K562 (cell line): Measurements from ENCODE around the gene ECSCR. TPM values are rescaled to one million over a fixed set of nuclear protein-coding genes. Genes with fewer than 3 reads are reported as not detected.

Experiments used
- BACH1 ChIP-seq: fragments of 200-800 bp; sonication (Bioruptor generic); IDR thresholded peaks from 2 replicates; pipeline ENCODE4 v1.6.1; 2016; ENCODE audit warnings: missing genetic modification characterization, missing compliant biosample characterization
- C11orf30 ChIP-seq: fragments of 450-650 bp; IDR thresholded peaks from 2 replicates; pipeline ENCODE4 v1.6.1; 2016; ENCODE audit warnings: low read depth, mild to moderate bottlenecking
- CEBPB ChIP-seq: fragments of 450-650 bp; IDR thresholded peaks from 2 replicates; pipeline ENCODE4 v1.6.1; 2016; ENCODE audit warnings: missing genetic modification characterization, missing compliant biosample characterization
- GATA2 ChIP-seq: sonication (generic); formaldehyde crosslinking; IDR thresholded peaks from 2 replicates; pipeline ENCODE4 v1.4.0; 2020; ENCODE audit warnings: mild to moderate bottlenecking, missing genetic modification reagents
- HDGF ChIP-seq: fragments of 450-650 bp; IDR thresholded peaks from 2 replicates; pipeline ENCODE4 v1.6.1; 2016
- HMG20B ChIP-seq: fragments of 250-450 bp; sonication (Bioruptor Pico); IDR thresholded peaks from 2 replicates; pipeline ENCODE4 v1.5.0; 2021; ENCODE audit warnings: mild to moderate bottlenecking
- MAX ChIP-seq: sonication (generic); formaldehyde crosslinking; IDR thresholded peaks from 2 replicates; pipeline ENCODE4 v1.9.0; 2022; ENCODE audit warnings: mild to moderate bottlenecking, missing genetic modification reagents
- RB1 ChIP-seq: fragments of 450-650 bp; IDR thresholded peaks from 2 replicates; pipeline ENCODE4 v1.6.1; 2017; ENCODE audit warnings: low read depth, mild to moderate bottlenecking
- REST ChIP-seq, 2 experiments: fragments of 450-650 bp; formaldehyde crosslinking in 1 of 2; IDR thresholded peaks; 2 replicates each; pipeline versions ENCODE4 v1.4.0 to v1.6.1; 2014 to 2020; ENCODE audit warnings: mild to moderate bottlenecking in 2 of 2, borderline replicate concordance in 1 of 2, low read depth in 1 of 2
- SMAD4 ChIP-seq: fragments of 250-450 bp; sonication (Bioruptor Pico); conservative IDR thresholded peaks from 2 replicates; pipeline ENCODE4 v1.8.0; 2021; ENCODE audit warnings: inconsistent platforms, mild to moderate bottlenecking, moderate library complexity
- SRF ChIP-seq, 2 experiments: fragments of 250-450, 450-650 bp in 1 of 2; sonication (Bioruptor Pico) in 1 of 2; sonication (generic) in 1 of 2; formaldehyde crosslinking; IDR thresholded peaks; 2 replicates each; pipeline versions ENCODE4 v1.5.0 to v1.5.1; 2020 to 2022; ENCODE audit warnings: mild to moderate bottlenecking in 1 of 2, missing genetic modification reagents in 1 of 2
- XRCC3 ChIP-seq: fragments of 450-650 bp; IDR thresholded peaks from 2 replicates; pipeline ENCODE4 v1.6.1; 2017; ENCODE audit warnings: mild to moderate bottlenecking, moderate library complexity
- ZBTB7A ChIP-seq: IDR thresholded peaks from 2 replicates; pipeline ENCODE4 v1.6.1; 2011; ENCODE audit warnings: low read depth, mild to moderate bottlenecking, low read length, moderate library complexity, borderline replicate concordance; ENCODE audit not compliant: control insufficient read depth
- ZNF165 ChIP-seq: fragments of 250-450 bp; sonication (Bioruptor Pico); IDR thresholded peaks from 2 replicates; pipeline ENCODE4 v1.4.0; 2020; ENCODE audit warnings: borderline replicate concordance
- ZNF57 ChIP-seq: fragments of 450-650 bp; formaldehyde crosslinking; IDR thresholded peaks from 2 replicates; pipeline ENCODE4 v1.4.0; 2020; ENCODE audit warnings: mild to moderate bottlenecking, moderate library complexity
- polyA plus RNA-seq, 8 experiments: library from polyadenylated mRNA; depleted of rRNA in 4 of 8; stranded (reverse) in 5 of 8; unstranded in 3 of 8; fragments of >200 nt; fragmentation: Nextera tagmentation in 2 of 8; fragmentation: Illumina TruSeq in 1 of 8; extraction: Ambion mirVana in 2 of 8; extraction: Trizol in 1 of 8; gene quantifications; 2 replicates each; pipeline versions ENCODE4 v1.2.1 to v1.2.3, GENCODE V29; 2011 to 2014; ENCODE audit warnings: inconsistent platforms in 1 of 8, missing spikeins in 1 of 8
- total RNA-seq, 7 experiments: library from RNA; depleted of rRNA in 6 of 7; stranded (reverse); fragments of >200 nt in 6 of 7; fragmentation: Illumina TruSeq in 2 of 7; extraction: Trizol in 2 of 7; gene quantifications; 2 replicates each; pipeline versions ENCODE4 v1.2.1 to v1.2.3, GENCODE V29; 2011 to 2021; ENCODE audit warnings: low replicate concordance in 1 of 7
- TF ChIP-seq, protein P1 (sequence below): fragments of 250-450 bp; sonication (Bioruptor Pico); IDR thresholded peaks from 2 replicates; pipeline ENCODE4 v1.4.0; 2020; ENCODE audit warnings: mild to moderate bottlenecking, moderate library complexity, borderline replicate concordance

The ECSCR gene
- total and polyA plus RNA-seq, 9 of the 15 experiments (the other 6 are each of a cell fraction or from before 2014, with no cell fraction given): 0.10 to 0.25 (median 0.13) TPM; not detected in 6

DNA sequence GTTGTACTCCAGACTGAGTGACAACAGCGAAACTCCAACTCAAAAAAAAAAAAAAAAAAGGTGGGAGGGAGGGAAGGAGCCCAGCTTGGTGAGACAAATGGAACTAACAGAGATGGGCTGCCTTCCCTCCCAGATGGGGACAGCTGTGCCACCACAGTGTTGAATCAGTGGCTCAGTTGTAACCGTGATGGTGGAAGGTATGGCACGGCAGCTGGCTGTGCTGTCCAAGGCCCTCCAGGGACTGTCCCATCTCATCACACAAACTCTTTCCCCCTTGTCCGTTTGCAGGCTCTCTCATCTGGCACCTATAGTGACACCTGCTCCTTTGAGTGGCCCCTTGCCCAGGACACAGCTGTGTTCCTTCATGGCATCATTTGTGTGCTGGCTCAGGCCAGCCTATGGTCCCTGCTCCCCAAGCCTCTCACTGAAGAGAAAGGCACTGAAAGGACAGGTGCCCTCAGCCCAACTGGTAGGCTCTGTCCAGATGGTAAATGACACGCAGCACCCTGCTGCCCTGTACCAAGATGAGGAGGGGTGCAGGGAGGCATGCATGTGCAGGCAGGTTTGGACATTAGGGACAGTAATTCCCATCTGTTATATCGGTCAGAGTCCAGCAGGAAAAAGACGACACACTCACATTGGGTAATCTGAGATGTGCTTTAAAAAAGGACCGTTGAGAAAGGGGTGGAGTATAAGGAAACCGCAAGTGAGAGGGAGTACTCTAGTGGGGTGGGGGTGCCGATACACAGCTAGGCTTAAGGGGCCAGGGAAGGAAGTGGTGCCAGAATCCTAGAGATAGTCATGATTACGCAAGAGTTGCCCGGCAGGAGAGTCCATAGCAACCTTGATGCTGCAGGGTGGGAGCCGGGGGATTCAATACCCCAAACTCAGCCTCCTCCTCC lies 12.6 kb upstream of the ECSCR start (continued):
- TF ChIP-seq REST (IDR thresholded peaks at IDR 0.05; ENCODE audit: borderline replicate concordance): no peak; the same call in 1 of the 2 replicates
- TF ChIP-seq REST (CRISPR knock-in tag; IDR thresholded peaks at IDR 0.05; ENCODE audit: low read depth): no peak
- no peak for TF ChIP-seq RB1
- no peak for TF ChIP-seq XRCC3
- 0 out of 2 replicates have a peak, but pooled peaks have one; percentile 58 for TF ChIP-seq ZNF57 (CRISPR knock-in tag)
- TF ChIP-seq C11orf30: no peak
- TF ChIP-seq MAX (CRISPR knock-in tag): peak; percentile 58; the same call in 1 of the 2 replicates
- TF ChIP-seq SRF (CRISPR knock-in tag; IDR thresholded peaks at IDR 0.05): 0 out of 4 replicates have a peak, but pooled peaks of 1 of the 2 experiments have one; percentile 28
- TF ChIP-seq BACH1 (tag): peak; percentile 18; the same call in 1 of the 2 replicates
- TF ChIP-seq SMAD4 (CRISPR knock-in tag): no peak; the same call in 1 of the 2 replicates
- peak; percentile 51; the same call in 1 of the 2 replicates for TF ChIP-seq ZNF165 (CRISPR knock-in tag)
- TF ChIP-seq CEBPB (tag): peak; percentile 100
- TF ChIP-seq ZBTB7A: peak; percentile 86
- TF ChIP-seq HDGF: peak; percentile 88
- TF ChIP-seq GATA2: peak; percentile 22; the same call in 1 of the 2 replicates
- TF ChIP-seq HMG20B (CRISPR knock-in tag): no peak
- TF ChIP-seq, protein P1, sequence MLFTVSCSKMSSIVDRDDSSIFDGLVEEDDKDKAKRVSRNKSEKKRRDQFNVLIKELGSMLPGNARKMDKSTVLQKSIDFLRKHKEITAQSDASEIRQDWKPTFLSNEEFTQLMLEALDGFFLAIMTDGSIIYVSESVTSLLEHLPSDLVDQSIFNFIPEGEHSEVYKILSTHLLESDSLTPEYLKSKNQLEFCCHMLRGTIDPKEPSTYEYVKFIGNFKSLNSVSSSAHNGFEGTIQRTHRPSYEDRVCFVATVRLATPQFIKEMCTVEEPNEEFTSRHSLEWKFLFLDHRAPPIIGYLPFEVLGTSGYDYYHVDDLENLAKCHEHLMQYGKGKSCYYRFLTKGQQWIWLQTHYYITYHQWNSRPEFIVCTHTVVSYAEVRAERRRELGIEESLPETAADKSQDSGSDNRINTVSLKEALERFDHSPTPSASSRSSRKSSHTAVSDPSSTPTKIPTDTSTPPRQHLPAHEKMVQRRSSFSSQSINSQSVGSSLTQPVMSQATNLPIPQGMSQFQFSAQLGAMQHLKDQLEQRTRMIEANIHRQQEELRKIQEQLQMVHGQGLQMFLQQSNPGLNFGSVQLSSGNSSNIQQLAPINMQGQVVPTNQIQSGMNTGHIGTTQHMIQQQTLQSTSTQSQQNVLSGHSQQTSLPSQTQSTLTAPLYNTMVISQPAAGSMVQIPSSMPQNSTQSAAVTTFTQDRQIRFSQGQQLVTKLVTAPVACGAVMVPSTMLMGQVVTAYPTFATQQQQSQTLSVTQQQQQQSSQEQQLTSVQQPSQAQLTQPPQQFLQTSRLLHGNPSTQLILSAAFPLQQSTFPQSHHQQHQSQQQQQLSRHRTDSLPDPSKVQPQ (CRISPR knock-in tag): no peak
